HFFc6 (cell line): ENCODE measurements around the gene VWCE. TPM values are rescaled to one million over a fixed set of nuclear protein-coding genes. Genes with fewer than 3 reads are reported as not detected.

ENCODE experiments used
- DNase-seq: peaks from one replicate; pipeline ENCODE4 v3.0.0-alpha.2; 2018
- H3K27ac Mint-ChIP-seq: 2 replicates; pipeline ENCODE4 v1.8.0; 2020; ENCODE audit warnings: mild to moderate bottlenecking, mixed read lengths
- H3K27me3 Mint-ChIP-seq: 2 replicates; pipeline ENCODE4 v1.8.0; 2021; ENCODE audit warnings: mild to moderate bottlenecking, moderate library complexity, mixed read lengths; ENCODE audit not compliant: insufficient read depth
- H3K36me3 Mint-ChIP-seq: 2 replicates; pipeline ENCODE4 v1.8.0; 2021; ENCODE audit warnings: low read depth, mixed read lengths
- H3K4me1 Mint-ChIP-seq: 2 replicates; pipeline ENCODE4 v1.8.0; 2020; ENCODE audit warnings: low read depth, mixed read lengths
- H3K4me3 Mint-ChIP-seq: 2 replicates; pipeline ENCODE4 v1.8.0; 2020; ENCODE audit warnings: mild to moderate bottlenecking, moderate library complexity, mixed read lengths
- H3K9me3 Mint-ChIP-seq: 2 replicates; pipeline ENCODE4 v1.8.0; 2020; ENCODE audit warnings: mild to moderate bottlenecking, mixed read lengths
- CTCF ChIP-seq: fragments of 200-600 bp; sonication (generic); IDR thresholded peaks from 2 replicates; pipeline ENCODE4 v1.5.0; 2021; ENCODE audit warnings: antibody characterized with exemption, mild to moderate bottlenecking
- total RNA-seq, 6 experiments: library from RNA; stranded (reverse); fragmentation: NEBNext Ultra II Directional; extraction: Animal tissue kit (Norgen Biotek cat#: 25700); gene quantifications; 2 replicates in 1 of 6; 3 replicates in 5 of 6; pipeline ENCODE4 v1.2.3, GENCODE V29; 2021

VWCE gene
- total RNA-seq, 6 experiments from 2014 or later: 0.47 to 1.5 (median 0.74) TPM

GRCh38 chr11:61339490-61339878, 44.4 kb upstream of the VWCE start:
- H3K27me3 Mint-ChIP-seq: no peaks in the 10 kb centered on the region
- H3K36me3 Mint-ChIP-seq: no peaks in the 10 kb centered on the region
- no peak for TF ChIP-seq CTCF
- no peak for DNase-seq
- no peak overlapping the region for H3K27ac Mint-ChIP-seq
- no peaks in the 10 kb centered on the region for H3K9me3 Mint-ChIP-seq
- peaks cover 7% of the 10 kb centered on the region for H3K4me1 Mint-ChIP-seq
- no peak overlapping the region for H3K4me3 Mint-ChIP-seq

- no peaks in the 10 kb centered on the region for H3K36me3 Mint-ChIP-seq
Observed at GRCh38 chr11:61338783-61339489, 43.8 kb upstream of the VWCE start.

GRCh38 chr11:61337706-61338470, 42.8 kb upstream of the VWCE start:
- H3K4me1 Mint-ChIP-seq: peaks cover 20% of the 10 kb centered on the region
- H3K4me3 Mint-ChIP-seq: no peak overlapping the region
- no peaks in the 10 kb centered on the region for H3K36me3 Mint-ChIP-seq
- H3K9me3 Mint-ChIP-seq: no peaks in the 10 kb centered on the region
- no peaks in the 10 kb centered on the region for H3K27me3 Mint-ChIP-seq
- no peak for DNase-seq
- no peak overlapping the region for H3K27ac Mint-ChIP-seq
- no peak for TF ChIP-seq CTCF

More at GRCh38 chr11:61338783-61339489, 43.8 kb upstream of the VWCE start:
- Mint-ChIP-seq H3K27ac (no peak overlapping the region), H3K9me3 (no peaks in the 10 kb centered on the region), H3K4me1 (peaks cover 13% of the 10 kb centered on the region), H3K4me3 (no peak overlapping the region), H3K27me3 (no peaks in the 10 kb centered on the region)
- no peak for TF ChIP-seq CTCF
- no peak for DNase-seq

GRCh38 chr11:61336171-61336935, 41.2 kb upstream of the VWCE start:
- H3K27ac Mint-ChIP-seq: peak overlapping the region; percentile 33; the same call in 1 of the 2 replicates

More at GRCh38 chr11:61336171-61336935, 41.2 kb upstream of the VWCE start:
- peak; percentile 38 for DNase-seq
- Mint-ChIP-seq H3K36me3 (peaks cover 11% of the 10 kb centered on the region), H3K4me3 (no peak overlapping the region), H3K9me3 (no peaks in the 10 kb centered on the region), H3K27me3 (no peaks in the 10 kb centered on the region; the same call in 1 of the 2 replicates), H3K4me1 (peaks cover 30% of the 10 kb centered on the region)
- peak; percentile 98 for TF ChIP-seq CTCF
